HG02884 (cell line): Measurements from ENCODE around the gene DBNL.

ENCODE experiments used
- ATAC-seq: cut with Tn5 transposase; IDR thresholded peaks from one replicate; pipeline ENCODE4 v1.9.1; 2021; ENCODE audit warnings: mild to moderate bottlenecking, moderate library complexity; ENCODE audit not compliant: unreplicated experiment

The DBNL gene

DNA sequence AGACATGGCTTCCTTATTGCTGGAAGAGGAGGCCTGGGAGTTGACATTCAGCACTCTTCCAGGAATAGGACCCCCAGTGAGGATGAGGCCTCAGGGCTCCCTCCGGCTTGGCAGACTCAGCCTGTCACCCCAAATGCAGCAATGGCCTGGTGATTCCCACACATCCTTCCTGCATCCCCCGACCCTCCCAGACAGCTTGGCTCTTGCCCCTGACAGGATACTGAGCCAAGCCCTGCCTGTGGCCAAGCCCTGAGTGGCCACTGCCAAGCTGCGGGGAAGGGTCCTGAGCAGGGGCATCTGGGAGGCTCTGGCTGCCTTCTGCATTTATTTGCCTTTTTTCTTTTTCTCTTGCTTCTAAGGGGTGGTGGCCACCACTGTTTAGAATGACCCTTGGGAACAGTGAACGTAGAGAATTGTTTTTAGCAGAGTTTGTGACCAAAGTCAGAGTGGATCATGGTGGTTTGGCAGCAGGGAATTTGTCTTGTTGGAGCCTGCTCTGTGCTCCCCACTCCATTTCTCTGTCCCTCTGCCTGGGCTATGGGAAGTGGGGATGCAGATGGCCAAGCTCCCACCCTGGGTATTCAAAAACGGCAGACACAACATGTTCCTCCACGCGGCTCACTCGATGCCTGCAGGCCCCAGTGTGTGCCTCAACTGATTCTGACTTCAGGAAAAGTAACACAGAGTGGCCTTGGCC, 16.6 kb downstream of the DBNL start:
- ATAC-seq = no peak

DNA sequence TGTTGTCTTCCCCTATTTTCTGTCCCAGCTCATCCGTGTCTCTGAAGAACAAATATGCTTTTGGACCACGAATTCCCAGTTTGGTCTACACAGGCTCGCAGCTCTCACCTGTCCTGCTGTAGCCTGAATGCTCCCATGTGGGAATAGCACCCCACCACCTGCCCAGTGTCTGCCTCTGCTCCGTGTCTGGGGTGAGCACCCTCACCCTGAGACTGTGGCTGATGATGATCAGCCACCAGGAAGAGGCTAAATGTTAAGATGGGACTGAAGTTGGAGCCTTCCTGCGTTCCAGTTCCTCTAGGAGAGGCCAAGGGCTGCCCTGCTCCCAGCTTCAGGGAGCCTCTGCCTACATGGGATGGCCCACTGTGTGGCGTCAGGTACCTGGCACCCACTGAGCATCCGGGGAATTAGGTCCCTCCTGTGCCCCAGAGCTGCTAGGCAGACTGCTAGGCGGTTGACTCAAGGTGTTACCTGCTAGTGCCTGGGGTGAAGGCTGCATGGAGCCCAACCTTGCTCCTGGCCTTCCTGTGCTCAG, 17.2 kb downstream of the DBNL start:
- ATAC-seq = no peak

DNA sequence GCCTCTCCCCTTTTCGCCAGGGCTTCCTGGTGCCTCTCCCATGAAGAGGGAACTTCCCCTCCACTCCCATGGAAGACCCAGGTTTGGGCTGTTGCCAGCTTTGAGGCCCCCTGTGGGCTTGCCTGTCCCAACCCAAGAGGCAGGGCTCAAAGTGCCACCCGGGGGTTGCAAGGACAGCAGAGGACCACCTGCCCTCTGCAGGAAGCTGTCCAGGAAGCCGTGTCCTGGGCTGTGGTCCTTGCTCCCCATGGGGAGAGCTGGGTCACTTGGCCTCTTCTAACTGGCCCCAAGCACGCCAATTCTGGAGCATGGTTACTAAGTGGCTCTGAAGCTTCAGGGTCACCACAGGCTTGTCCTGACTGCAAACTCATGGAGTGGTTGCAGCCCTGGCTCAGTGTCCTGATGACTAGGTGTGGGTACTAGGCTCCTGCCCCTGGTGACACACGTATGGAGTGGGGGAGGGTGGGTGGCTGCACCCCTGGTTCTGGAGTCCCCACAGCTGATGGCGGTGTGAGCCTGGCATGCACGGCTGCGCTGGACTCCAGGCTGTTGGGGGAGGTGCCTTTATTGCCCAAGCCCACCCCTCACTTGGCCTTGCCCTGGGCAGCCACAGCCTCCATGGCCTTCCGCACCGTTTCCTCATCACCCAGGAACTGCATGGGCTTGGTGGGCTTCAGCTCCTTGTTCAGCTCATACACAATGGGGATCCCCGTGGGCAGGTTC, 17.8 kb downstream of the DBNL start:
- no peak for ATAC-seq

DNA sequence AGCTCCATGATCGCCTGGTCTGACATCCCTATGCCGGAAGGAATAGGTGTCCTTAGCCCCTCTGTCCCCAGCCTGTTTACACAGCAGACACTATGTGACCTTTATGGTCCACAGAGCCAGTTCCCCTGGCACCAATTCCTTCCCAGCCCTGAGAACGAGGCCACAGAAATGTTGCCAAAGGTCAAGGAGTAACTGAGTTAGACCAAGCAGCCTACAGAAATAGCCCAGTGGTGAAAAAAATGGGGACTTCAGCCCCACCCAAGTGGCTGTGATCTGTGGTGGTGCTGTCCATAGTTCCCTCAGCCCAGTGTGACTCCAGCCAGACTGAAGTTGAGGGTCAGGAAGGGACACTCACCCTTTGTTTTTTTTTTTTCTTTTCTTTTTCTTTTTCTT, 18.4 kb downstream of the DBNL start:
- ATAC-seq = no peak

DNA sequence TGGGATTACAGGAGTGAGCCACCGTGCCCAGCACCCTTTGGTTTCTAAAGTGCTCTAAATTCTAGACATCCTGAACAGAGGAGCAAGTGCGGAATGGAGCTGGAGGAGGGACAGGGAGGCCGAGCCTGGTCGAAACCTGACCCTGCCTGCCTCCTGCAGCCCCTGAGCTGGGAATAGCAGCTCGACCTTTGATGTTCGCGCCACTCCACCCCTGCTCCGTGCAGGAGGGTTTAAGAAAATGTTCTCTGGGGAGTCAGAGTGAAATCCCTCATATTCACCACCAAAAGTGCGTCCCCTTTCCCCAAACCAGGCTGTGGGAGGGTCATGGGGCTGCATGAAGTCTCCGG, 19.0 kb downstream of the DBNL start:
- no peak for ATAC-seq

DNA sequence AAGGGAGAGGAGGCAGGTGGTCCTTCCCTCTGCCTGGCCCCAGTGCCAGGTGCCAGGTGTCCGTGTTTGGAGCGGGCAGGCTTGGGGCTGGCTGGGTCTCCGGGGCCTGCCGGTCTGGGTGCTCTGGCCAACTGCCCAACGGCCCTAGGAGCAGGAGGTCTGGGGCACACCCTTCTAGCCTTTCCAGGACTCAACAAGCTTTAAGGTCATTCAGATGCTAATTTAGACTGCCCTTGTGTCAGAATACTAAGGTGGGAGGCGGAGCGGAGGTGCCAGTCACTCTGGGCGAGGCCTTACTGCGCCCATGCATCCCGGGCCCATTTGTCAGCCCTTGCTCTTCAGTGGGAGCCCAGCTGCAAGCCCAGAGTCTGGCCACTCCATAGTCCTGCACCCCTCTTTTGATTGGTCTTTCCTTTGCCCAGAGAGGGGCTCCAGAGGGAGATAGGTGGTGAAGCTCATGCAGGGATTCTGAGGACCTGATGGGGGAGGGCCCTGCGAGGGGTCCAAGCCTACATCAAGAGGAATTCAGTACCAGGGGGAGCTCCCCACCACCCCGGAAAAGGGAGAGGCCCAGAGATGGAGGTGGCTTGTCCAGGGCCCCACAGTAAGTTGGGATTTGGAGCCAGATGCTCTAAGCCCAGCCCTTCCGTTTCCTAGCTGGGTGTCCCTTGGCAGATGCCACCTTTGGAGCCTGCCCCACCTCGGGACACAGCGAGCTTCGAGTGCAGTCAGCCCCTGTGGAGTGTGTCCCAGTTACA, 19.6 kb downstream of the DBNL start:
- ATAC-seq = no peak

DNA sequence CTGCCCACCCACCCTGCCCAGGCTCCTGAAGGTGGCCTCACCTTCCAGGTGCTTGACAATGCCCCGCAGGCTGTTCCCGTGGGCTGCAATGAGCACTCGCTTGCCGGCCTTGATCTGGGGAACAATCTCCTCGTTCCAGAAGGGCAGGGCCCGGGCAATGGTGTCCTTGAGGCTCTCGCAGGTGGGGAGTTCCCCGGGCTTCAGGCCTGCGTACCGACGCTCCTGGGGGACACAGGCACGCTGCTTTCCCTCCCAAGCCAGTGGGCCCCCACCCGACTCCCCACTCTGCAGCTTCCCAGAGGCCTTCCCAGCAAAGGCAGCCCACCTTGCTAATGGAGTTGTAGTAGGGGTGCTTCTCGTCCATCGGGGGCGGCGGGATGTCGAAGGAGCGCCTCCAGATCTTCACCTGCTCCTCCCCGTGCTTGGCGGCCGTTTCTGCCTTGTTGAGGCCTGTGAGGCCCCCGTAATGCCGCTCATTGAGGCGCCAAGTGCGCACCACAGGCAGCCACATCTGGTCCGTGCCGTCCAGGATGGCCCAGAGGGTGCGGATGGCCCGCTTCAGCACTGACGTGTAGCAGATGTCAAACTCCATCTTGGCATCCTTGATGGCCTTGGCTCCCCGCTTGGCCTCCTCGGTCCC, 20.4 kb downstream of the DBNL start:
- no peak for ATAC-seq

DNA sequence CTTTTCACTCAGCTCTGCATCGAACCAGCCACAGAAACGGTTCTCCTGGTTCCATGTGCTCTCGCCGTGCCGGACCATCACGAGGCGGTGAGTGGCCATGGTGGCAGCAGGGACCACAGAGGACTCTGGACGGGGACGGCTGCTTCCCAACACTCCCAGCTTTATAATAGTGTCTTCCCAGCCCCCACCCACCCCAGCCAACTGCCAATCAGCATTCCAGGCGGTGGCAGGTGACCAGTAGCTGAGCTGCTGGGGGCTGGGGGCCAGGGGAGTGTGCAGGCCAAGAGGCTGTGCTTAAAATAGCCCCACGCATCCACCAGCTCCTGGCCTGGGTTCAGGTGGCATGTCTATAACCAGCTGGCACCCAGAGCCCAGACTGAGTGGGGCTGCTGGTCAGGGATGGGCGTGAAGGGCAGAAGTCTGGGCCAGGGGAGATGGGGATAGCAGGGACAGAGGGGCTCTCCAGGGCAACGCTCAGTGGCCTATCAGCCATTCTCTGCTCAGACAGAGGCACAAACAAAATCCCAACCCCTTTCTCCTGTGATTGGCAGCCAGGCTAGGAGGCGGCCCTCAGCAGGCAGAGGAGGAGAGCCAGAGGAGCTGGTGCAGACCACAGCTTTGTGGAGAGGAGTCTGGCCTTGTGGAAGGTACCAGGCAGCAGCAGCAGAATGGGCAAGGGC, 21.1 kb downstream of the DBNL start, which contains the start of gene PGAM2:
Gene PGAM2, minus strand, starts transcription at position 137 of the 680 bp plus-strand sequence. Its CDS starts 38 bp downstream, at position 99.
- no peak for ATAC-seq

DNA sequence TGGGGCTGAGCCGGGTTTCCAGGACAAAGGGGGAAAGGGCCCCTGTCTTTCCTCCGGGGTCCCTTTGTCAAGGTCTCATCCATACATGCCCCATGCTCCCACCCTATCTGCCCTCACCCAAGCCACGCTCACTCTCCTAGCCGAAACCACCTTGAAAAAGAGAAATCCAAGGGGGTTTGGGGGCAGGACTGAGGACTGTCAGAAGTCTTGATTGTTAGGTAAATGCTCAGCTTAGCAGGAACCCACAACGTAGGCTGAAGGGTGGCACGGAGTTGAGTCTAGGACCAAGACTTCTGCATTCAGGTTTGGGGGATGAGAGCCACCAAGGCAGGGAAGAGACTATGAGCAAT, 21.6 kb downstream of the DBNL start:
- ATAC-seq = no peak

DNA sequence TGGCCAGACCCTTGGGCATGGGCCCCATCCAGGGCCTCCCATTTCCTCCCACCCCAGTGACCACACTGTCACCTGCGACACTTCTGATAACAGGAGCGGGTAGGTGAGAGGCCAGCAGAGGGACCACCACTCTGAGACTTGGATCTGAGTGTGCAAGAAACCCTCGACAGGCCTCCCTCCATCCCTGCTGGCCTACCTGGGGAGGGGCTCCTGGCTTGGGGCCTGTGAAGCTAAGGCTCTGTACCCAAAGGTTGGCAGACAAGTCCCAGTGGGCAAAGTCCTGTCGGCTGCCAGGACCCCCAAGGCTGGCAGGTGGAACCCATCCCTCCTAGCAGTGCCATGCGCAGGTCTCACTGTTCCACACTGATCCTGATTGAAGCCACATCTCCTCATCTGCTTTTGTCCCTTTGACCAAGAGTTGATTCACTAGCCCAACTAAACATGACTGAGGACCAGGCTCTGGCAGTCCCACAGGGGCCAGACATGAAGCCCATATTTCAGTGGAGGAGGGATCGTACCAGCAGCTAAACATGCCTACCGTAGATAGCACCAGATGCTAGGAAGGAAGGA, 22.1 kb downstream of the DBNL start:
- ATAC-seq = no peak

DNA sequence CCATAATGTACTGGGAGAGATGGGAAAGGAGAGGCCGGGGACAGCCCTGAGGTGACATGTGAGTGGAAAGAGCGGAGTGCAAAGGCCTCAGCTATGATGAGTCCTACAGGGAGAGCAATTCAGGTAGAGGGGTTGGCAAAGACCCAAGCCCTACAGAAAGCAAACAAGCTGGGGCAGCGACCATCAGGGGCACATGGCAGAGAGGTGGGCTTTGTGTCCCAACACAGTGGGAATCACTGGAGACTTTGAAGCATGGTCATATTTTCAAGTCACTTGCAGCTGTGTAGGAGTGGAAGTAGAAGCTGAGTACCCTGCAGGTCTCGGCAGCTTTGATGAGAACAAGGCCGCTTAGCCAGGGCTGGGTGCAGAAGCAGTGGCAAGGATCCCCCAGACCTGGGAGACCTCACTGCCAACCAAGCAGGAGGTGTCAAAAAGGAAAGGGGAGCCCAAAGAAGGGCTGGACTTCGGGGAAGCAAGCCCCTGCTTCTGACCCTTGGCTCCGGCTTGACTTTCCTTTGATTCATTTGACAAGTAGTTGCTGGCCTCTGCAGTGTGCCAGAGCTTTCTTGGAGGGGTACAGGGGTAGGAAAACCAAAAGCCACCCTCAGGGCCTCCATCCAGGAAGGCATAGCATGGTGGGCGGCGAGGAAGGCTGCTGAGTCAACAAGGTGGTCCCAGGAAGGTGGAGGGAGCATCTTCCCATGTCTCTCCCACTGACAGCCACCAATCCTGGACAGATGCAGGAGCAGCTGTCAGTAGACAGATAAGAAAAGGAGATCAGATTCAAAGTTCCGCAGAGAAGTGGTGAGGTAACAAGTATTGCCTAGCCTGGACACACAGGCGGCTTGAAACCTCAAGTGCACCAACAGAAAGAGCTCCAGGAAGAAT, 22.8 kb downstream of the DBNL start:
- ATAC-seq = no peak

DNA sequence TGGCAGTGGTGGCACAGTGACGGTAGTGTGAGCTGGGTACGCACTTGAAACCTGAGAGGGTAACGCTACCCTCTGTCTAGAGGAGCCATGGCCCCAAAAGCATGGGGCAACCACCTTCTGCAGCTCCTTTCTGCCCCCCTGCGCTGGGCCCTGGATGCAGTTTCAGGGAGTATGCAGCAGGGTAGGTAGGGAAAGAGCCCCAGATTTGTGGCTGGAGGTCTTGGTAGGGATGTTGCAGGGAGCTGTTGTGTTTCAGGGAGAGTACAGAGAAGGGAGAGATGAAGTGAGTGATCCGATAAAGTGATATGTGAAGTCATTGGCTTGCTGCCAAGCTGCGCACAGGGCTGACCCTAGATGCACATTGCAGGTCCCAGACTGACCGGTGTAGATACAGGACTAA, 23.6 kb downstream of the DBNL start:
- no peak for ATAC-seq

DNA sequence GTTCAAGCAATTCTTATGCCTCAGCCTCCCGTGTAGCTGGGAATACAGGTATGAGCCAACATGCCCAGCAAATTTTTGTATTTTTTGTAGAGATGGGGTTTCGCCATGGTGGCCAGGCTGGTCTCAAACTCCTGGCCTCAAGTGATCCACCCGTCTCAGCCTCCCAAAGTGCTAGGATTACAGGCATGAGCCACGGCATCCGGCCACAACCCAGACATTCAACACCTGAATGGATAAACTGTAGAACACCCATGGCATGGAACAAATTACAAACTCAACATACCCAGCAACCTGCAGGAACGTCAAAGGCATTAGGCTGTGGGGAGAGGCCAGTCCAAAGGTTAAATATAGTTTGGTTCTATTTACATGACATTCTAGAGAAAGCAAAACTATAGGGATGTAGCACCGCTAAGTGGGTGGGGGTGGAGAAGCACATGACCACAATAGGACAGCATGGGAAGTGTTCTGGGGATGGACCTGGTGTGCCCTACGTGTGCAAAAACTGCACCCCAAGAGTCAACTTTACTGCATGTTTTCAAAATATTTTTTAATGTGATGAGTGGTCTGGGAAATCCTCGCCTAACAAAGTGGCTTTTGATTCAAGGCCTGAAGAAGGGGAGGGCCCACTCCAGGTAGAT, 27.3 kb downstream of the DBNL start:
- ATAC-seq = no peak

DNA sequence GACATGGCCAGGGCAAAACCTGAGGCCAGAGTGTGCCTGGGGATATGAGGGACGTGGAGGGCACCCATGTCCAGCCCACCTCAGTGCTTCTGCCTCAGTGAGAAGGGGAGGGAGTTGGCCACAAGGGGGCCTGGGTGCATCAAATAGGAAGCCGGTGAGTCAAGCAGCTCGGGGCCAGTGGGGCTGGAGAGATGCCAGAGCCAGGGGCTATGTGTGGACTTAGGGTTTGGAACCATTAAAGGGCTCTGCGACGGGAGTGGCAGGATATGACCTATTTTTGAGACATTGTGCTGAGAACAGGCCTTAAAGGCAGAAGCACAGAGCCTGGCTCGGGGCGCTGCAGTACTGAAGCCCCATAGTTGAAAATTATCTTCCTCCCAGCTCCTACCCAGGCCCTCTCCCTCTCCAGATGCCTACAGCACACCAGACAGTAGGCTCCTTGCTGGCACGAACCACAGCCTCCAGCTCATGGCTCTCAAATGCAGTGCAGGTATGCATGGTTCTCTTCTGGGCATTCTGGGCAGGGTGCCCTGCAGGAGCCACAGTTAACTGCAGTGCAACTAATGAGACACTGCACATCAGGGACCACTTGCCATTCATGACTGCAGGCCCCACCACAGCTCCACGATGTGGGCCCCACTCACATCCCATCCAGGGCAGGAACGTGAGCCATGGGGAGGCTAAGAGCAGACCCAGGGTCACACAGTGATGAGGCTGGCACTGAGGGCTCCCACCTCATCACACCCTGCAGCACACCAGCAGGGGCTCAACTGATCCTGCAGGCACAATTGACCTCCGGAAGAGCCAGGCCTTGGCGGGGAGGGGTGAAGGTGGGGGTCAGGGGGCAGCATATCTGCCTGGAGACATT, 28.1 kb downstream of the DBNL start:
- no peak for ATAC-seq

DNA sequence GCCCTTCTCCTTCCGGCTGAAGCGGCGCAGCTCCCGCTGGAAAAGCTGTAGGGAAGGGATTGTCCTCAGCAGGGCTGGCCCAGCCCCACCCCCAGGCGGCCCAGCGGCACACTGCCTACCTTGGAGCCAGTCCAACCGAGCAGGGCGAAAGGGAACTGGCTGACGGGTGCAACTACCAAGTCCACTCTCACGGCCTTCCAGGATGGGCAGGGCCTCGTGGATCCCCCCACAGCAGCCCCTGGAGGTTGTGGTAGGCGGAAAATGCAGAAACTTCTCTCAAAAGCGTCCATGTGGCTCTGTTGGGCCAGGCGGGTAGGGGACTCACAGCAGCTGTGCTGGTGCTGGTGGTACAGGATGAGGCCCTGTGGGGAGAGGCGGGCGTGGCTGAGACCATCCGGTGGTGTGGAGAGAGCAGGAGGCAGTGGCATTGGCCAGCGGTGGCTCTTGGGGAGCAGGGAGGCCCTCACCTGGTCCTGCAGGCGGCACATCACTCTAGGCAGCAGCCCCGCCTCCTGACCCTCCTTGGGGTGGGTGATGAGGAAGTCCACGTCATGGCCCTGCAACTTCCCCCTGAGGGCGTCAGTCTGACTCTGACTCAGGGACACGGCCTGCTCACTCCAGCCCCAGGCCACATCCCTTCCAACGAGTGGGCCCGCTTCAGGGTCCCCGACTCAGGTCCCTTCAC, 29.3 kb downstream of the DBNL start:
- peak; percentile 84 for ATAC-seq

DNA sequence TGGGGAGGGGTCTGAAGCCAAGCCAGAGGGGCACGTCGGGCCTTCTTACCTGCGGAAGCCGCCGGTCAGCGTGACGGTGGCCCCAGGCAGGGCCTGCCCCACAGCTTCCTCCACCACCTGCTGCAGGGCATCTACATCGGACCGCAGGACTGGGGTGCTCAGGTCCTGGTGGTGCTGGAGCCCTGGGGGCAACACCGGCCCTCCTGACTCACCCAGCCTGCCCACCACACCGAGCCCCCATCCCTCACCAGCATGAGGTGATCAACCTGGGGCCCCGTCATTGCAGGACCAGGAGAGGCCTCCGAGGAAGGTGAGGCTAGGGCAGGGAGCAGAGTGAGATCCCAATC, 29.8 kb downstream of the DBNL start:
- no peak for ATAC-seq

DNA sequence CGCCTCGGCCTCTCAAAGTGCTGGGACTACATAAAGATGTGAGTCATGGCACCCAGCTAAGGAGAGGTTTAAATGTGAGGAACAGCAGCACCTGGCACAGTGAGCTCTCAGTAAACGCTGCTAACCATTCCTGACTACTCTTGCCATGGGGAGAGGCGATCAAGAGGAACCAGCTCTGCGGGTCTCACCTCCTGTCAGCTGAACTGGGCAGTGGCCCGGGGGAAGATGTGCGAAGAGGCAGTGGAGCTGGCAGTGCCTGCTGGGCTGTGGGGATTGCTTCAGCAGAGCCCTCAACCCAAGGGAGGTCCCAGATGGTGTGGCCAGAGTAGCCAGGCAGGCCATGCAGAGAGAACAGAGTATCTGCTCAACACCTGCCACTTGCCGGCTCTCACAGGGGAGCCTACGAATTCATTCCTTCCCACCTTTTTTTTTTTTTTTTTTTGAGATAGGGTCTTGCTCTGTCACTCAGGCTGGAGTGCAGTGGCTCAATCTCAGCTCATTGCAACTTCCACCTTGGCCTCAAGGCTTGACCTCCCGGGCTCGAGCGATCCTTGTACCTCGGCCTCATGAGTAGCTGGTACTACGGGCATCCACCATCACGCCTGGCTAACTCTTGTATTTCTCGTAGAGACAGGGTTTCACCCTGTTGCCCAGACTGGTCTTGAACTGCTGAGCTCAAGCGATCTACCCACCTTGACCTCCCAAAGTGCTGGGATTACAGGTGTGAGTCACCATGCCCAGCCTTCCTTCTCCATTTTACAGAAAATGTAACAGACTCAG, 31.0 kb downstream of the DBNL start:
- ATAC-seq = no peak
